ENCODE results near the gene CENPU. TPM values are rescaled to one million over a fixed set of nuclear protein-coding genes. Genes with fewer than 3 reads are reported as not detected.

The CENPU gene
- total and polyA plus RNA-seq, 2 donors = 10.7 to 58.0 TPM

- Histone ChIP-seq H3K27ac (ENCODE audit: low read depth in 1 of 2, low read length in 1 of 2) (no peak overlapping the region), H3K36me3 (ENCODE audit: control insufficient read depth in 2 of 2, insufficient read depth in 2 of 2, low read length in 1 of 2) (peaks cover 4 to 5% of the 10 kb centered on the region in 2 donors), H3K9me3 (ENCODE audit: control insufficient read depth in 2 of 2, insufficient read depth in 1 of 2, low read length in 1 of 2) (no peaks in the 10 kb centered on the region), H3K27me3 (ENCODE audit: control insufficient read depth in 2 of 2, insufficient read depth in 1 of 2, low read length in 1 of 2) (no peaks in the 10 kb centered on the region), H3K4me1 (ENCODE audit: control insufficient read depth in 2 of 2, insufficient read depth in 2 of 2, low read length in 2 of 2) (peaks cover 7 to 12% of the 10 kb centered on the region in 2 donors), H3K4me3 (ENCODE audit: low read length in 2 of 2) (no peak overlapping the region)
- 72% methylated on average over 2 of the region's 2 CpGs for WGBS
- no peak for DNase-seq (ENCODE audit: low read depth in 6 of 9, low spot score in 9 of 9)
Measured at GRCh38 chr4:184757810-184758209, 23.9 kb upstream of the CENPU start.

- Histone ChIP-seq H3K4me1 (ENCODE audit: control insufficient read depth in 2 of 2, insufficient read depth in 2 of 2, low read length in 2 of 2) (no peaks in the 10 kb centered on the region), H3K4me3 (ENCODE audit: low read length in 2 of 2) (no peak overlapping the region), H3K9me3 (ENCODE audit: control insufficient read depth in 2 of 2, insufficient read depth in 1 of 2, low read length in 1 of 2) (no peaks in the 10 kb centered on the region), H3K27ac (ENCODE audit: low read depth in 1 of 2, low read length in 1 of 2) (no peak overlapping the region), H3K36me3 (ENCODE audit: control insufficient read depth in 2 of 2, insufficient read depth in 2 of 2, low read length in 1 of 2) (peaks cover 4 to 5% of the 10 kb centered on the region in 2 donors), H3K27me3 (ENCODE audit: control insufficient read depth in 2 of 2, insufficient read depth in 1 of 2, low read length in 1 of 2) (no peaks in the 10 kb centered on the region)
- no peak for DNase-seq (ENCODE audit: low read depth in 6 of 9, low spot score in 9 of 9)
- WGBS = 94% methylated on average over 6 of the region's 6 CpGs
Measured at GRCh38 chr4:184756399-184756798, 22.5 kb upstream of the CENPU start.

- Histone ChIP-seq H3K36me3 (ENCODE audit: control insufficient read depth in 2 of 2, insufficient read depth in 2 of 2, low read length in 1 of 2) (peaks cover 2 to 4% of the 10 kb centered on the region in 2 donors), H3K27ac (ENCODE audit: low read depth in 1 of 2, low read length in 1 of 2) (no peak overlapping the region)
Measured at GRCh38 chr4:184755278-184755677, 21.4 kb upstream of the CENPU start.

GRCh38 chr4:184752496-184753275 lies 18.8 kb upstream of the CENPU start:
- Histone ChIP-seq H3K27ac (ENCODE audit: low read depth in 1 of 2, low read length in 1 of 2) (no peak overlapping the region), H3K4me3 (ENCODE audit: low read length in 2 of 2) (no peak overlapping the region), H3K9me3 (ENCODE audit: control insufficient read depth in 2 of 2, insufficient read depth in 1 of 2, low read length in 1 of 2) (no peaks in the 10 kb centered on the region), H3K27me3 (ENCODE audit: control insufficient read depth in 2 of 2, insufficient read depth in 1 of 2, low read length in 1 of 2) (no peaks in the 10 kb centered on the region), H3K4me1 (ENCODE audit: control insufficient read depth in 2 of 2, insufficient read depth in 2 of 2, low read length in 2 of 2) (peaks cover 0 to 6% of the 10 kb centered on the region in 2 donors), H3K36me3 (ENCODE audit: control insufficient read depth in 2 of 2, insufficient read depth in 2 of 2, low read length in 1 of 2) (peaks cover 0 to 4% of the 10 kb centered on the region in 2 donors)
- DNase-seq (ENCODE audit: low read depth in 6 of 9, low spot score in 9 of 9) = no peak
- 81% methylated on average over 9 of the region's 9 CpGs for WGBS

More at GRCh38 chr4:184755278-184755677, 21.4 kb upstream of the CENPU start:
- Histone ChIP-seq H3K9me3 (ENCODE audit: control insufficient read depth in 2 of 2, insufficient read depth in 1 of 2, low read length in 1 of 2) (no peaks in the 10 kb centered on the region), H3K4me3 (ENCODE audit: low read length in 2 of 2) (no peak overlapping the region), H3K27me3 (ENCODE audit: control insufficient read depth in 2 of 2, insufficient read depth in 1 of 2, low read length in 1 of 2) (no peaks in the 10 kb centered on the region), H3K4me1 (ENCODE audit: control insufficient read depth in 2 of 2, insufficient read depth in 2 of 2, low read length in 2 of 2) (no peaks in the 10 kb centered on the region)
- DNase-seq (ENCODE audit: low read depth in 6 of 9, low spot score in 9 of 9) = no peak
- 95% methylated on average over 6 of the region's 6 CpGs for WGBS

GRCh38 chr4:184751585-184751956 lies 17.7 kb upstream of the CENPU start:
- H3K4me3 ChIP-seq (ENCODE audit: low read length in 2 of 2) = no peak overlapping the region

GRCh38 chr4:184750926-184751584 lies 17.2 kb upstream of the CENPU start:
- Histone ChIP-seq H3K4me1 (ENCODE audit: control insufficient read depth in 2 of 2, insufficient read depth in 2 of 2, low read length in 2 of 2) (peaks cover 13 to 22% of the 10 kb centered on the region in 2 donors), H3K4me3 (ENCODE audit: low read length in 2 of 2) (no peak overlapping the region), H3K36me3 (ENCODE audit: control insufficient read depth in 2 of 2, insufficient read depth in 2 of 2, low read length in 1 of 2) (no peaks in the 10 kb centered on the region), H3K27me3 (ENCODE audit: control insufficient read depth in 2 of 2, insufficient read depth in 1 of 2, low read length in 1 of 2) (no peaks in the 10 kb centered on the region), H3K9me3 (ENCODE audit: control insufficient read depth in 2 of 2, insufficient read depth in 1 of 2, low read length in 1 of 2) (no peaks in the 10 kb centered on the region), H3K27ac (ENCODE audit: low read depth in 1 of 2, low read length in 1 of 2) (no peak overlapping the region)
- 97% methylated on average over 8 of the region's 8 CpGs for WGBS
- DNase-seq (ENCODE audit: low read depth in 6 of 9, low spot score in 9 of 9) = no peak

More at GRCh38 chr4:184751585-184751956, 17.7 kb upstream of the CENPU start:
- H3K4me1 ChIP-seq (ENCODE audit: control insufficient read depth in 2 of 2, insufficient read depth in 2 of 2, low read length in 2 of 2) = peaks cover 8 to 17% of the 10 kb centered on the region in 2 donors
- no peaks in the 10 kb centered on the region for H3K9me3 ChIP-seq (ENCODE audit: control insufficient read depth in 2 of 2, insufficient read depth in 1 of 2, low read length in 1 of 2)
- no peak overlapping the region for H3K27ac ChIP-seq (ENCODE audit: low read depth in 1 of 2, low read length in 1 of 2)
- H3K36me3 ChIP-seq (ENCODE audit: control insufficient read depth in 2 of 2, insufficient read depth in 2 of 2, low read length in 1 of 2) = no peaks in the 10 kb centered on the region
- 32% methylated on average over 6 of the region's 6 CpGs for WGBS
- DNase-seq (ENCODE audit: low read depth in 6 of 9, low spot score in 9 of 9) = no peak
- H3K27me3 ChIP-seq (ENCODE audit: control insufficient read depth in 2 of 2, insufficient read depth in 1 of 2, low read length in 1 of 2) = no peaks in the 10 kb centered on the region

GRCh38 chr4:184748251-184748652 lies 14.4 kb upstream of the CENPU start:
- Histone ChIP-seq H3K9me3 (ENCODE audit: control insufficient read depth in 2 of 2, insufficient read depth in 1 of 2, low read length in 1 of 2) (no peaks in the 10 kb centered on the region), H3K36me3 (ENCODE audit: control insufficient read depth in 2 of 2, insufficient read depth in 2 of 2, low read length in 1 of 2) (no peaks in the 10 kb centered on the region), H3K4me1 (ENCODE audit: control insufficient read depth in 2 of 2, insufficient read depth in 2 of 2, low read length in 2 of 2) (peaks cover 14 to 29% of the 10 kb centered on the region in 2 donors), H3K27me3 (ENCODE audit: control insufficient read depth in 2 of 2, insufficient read depth in 1 of 2, low read length in 1 of 2) (no peaks in the 10 kb centered on the region), H3K27ac (ENCODE audit: low read depth in 1 of 2, low read length in 1 of 2) (no peak overlapping the region), H3K4me3 (ENCODE audit: low read length in 2 of 2) (no peak overlapping the region)
- DNase-seq (ENCODE audit: low read depth in 6 of 9, low spot score in 9 of 9) = no peak
- 94% methylated on average over 8 of the region's 8 CpGs for WGBS

- DNase-seq (ENCODE audit: low read depth in 6 of 9, low spot score in 9 of 9) = peak in 3 of 9 donors; percentile 18 to 43 (median 20)
- WGBS = 81% methylated on average over 4 of the region's 4 CpGs
Measured at GRCh38 chr4:184747034-184747830, 13.3 kb upstream of the CENPU start.

More at GRCh38 chr4:184747034-184747830, 13.3 kb upstream of the CENPU start:
- H3K27me3 ChIP-seq (ENCODE audit: control insufficient read depth in 2 of 2, insufficient read depth in 1 of 2, low read length in 1 of 2) = no peaks in the 10 kb centered on the region
- no peak overlapping the region for H3K4me3 ChIP-seq (ENCODE audit: low read length in 2 of 2)
- H3K27ac ChIP-seq (ENCODE audit: low read depth in 1 of 2, low read length in 1 of 2) = peak overlapping the region; percentile 69 to 87
- H3K4me1 ChIP-seq (ENCODE audit: control insufficient read depth in 2 of 2, insufficient read depth in 2 of 2, low read length in 2 of 2) = peaks cover 14 to 29% of the 10 kb centered on the region in 2 donors
- H3K9me3 ChIP-seq (ENCODE audit: control insufficient read depth in 2 of 2, insufficient read depth in 1 of 2, low read length in 1 of 2) = no peaks in the 10 kb centered on the region
- no peaks in the 10 kb centered on the region for H3K36me3 ChIP-seq (ENCODE audit: control insufficient read depth in 2 of 2, insufficient read depth in 2 of 2, low read length in 1 of 2)

Measured in thymus (tissue), 11 donors.